ENCODE results near the gene RASEF.
"Not testable (repeated sequence)": the region's sequence is repeated elsewhere in the genome, so short reads cannot be mapped to it uniquely, and the experiment has no call there.

Gene RASEF

GRCh38 chr9:82939451-82939850, 123.5 kb downstream of the RASEF start:
- Histone ChIP-seq H3K4me1 (ENCODE audit: insufficient read depth, low read length) (peaks cover 17% of the 10 kb centered on the region), H3K4me3 (ENCODE audit: low read depth in 1 of 2, low read length in 2 of 2) (no peak overlapping the region), H3K9me3 (ENCODE audit: insufficient read depth, low read length, severe bottlenecking) (no peaks in the 10 kb centered on the region), H3K79me2 (ENCODE audit: insufficient read depth, low read length) (no peaks in the 10 kb centered on the region), H4K20me1 (ENCODE audit: insufficient read depth, low read length) (no peaks in the 10 kb centered on the region), H3K36me3 (ENCODE audit: insufficient read depth, low read length) (no peaks in the 10 kb centered on the region), H3K27me3 (ENCODE audit: insufficient read depth, low read length, poor library complexity) (no peaks in the 10 kb centered on the region), H3K4me2 (ENCODE audit: insufficient read depth, low read length) (no peak overlapping the region), H3K27ac (ENCODE audit: low read length) (no peak overlapping the region), H3K9ac (ENCODE audit: low read depth, low read length) (no peak overlapping the region), H2AFZ (ENCODE audit: low read depth, low read length) (no peak overlapping the region)
- TF ChIP-seq CTCF (IDR thresholded peaks at IDR 0.05; ENCODE audit: borderline replicate concordance, extremely low read depth, low read length, poor library complexity, severe bottlenecking) (no peak), EZH2 (IDR thresholded peaks at IDR 0.05; ENCODE audit: borderline replicate concordance, low read depth, low read length, severe bottlenecking) (no peak)
- no peak for DNase-seq
- ATAC-seq (ENCODE audit: insufficient read depth, low read depth) = no peak

GRCh38 chr9:82938426-82939218, 124.3 kb downstream of the RASEF start:
- Histone ChIP-seq H3K27me3 (ENCODE audit: insufficient read depth, low read length, poor library complexity) (no peaks in the 10 kb centered on the region), H3K27ac (ENCODE audit: low read length) (no peak overlapping the region), H3K4me3 (ENCODE audit: low read depth in 1 of 2, low read length in 2 of 2) (no peak overlapping the region), H3K9ac (ENCODE audit: low read depth, low read length) (no peak overlapping the region), H4K20me1 (ENCODE audit: insufficient read depth, low read length) (no peaks in the 10 kb centered on the region), H3K36me3 (ENCODE audit: insufficient read depth, low read length) (no peaks in the 10 kb centered on the region), H3K4me2 (ENCODE audit: insufficient read depth, low read length) (no peak overlapping the region), H2AFZ (ENCODE audit: low read depth, low read length) (no peak overlapping the region), H3K4me1 (ENCODE audit: insufficient read depth, low read length) (peaks cover 17% of the 10 kb centered on the region), H3K9me3 (ENCODE audit: insufficient read depth, low read length, severe bottlenecking) (no peaks in the 10 kb centered on the region), H3K79me2 (ENCODE audit: insufficient read depth, low read length) (no peaks in the 10 kb centered on the region)
- no peak for ATAC-seq (ENCODE audit: insufficient read depth, low read depth)
- TF ChIP-seq EZH2 (IDR thresholded peaks at IDR 0.05; ENCODE audit: borderline replicate concordance, low read depth, low read length, severe bottlenecking) = no peak
- TF ChIP-seq CTCF (IDR thresholded peaks at IDR 0.05; ENCODE audit: borderline replicate concordance, extremely low read depth, low read length, poor library complexity, severe bottlenecking) = no peak
- no peak for DNase-seq

- not testable (repeated sequence) for H3K27me3 ChIP-seq (ENCODE audit: insufficient read depth, low read length, poor library complexity); H4K20me1 ChIP-seq (ENCODE audit: insufficient read depth, low read length); H2AFZ ChIP-seq (ENCODE audit: low read depth, low read length); H3K9ac ChIP-seq (ENCODE audit: low read depth, low read length); H3K4me3 ChIP-seq (ENCODE audit: low read depth in 1 of 2, low read length in 2 of 2); ATAC-seq (ENCODE audit: insufficient read depth, low read depth); H3K27ac ChIP-seq (ENCODE audit: low read length); H3K79me2 ChIP-seq (ENCODE audit: insufficient read depth, low read length); H3K36me3 ChIP-seq (ENCODE audit: insufficient read depth, low read length); H3K4me2 ChIP-seq (ENCODE audit: insufficient read depth, low read length); H3K9me3 ChIP-seq (ENCODE audit: insufficient read depth, low read length, severe bottlenecking); DNase-seq
- H3K4me1 ChIP-seq (ENCODE audit: insufficient read depth, low read length) = peaks cover 17% of the 10 kb centered on the region
Observed at GRCh38 chr9:82936561-82936960, 126.4 kb downstream of the RASEF start.

- Histone ChIP-seq H3K4me1 (ENCODE audit: insufficient read depth, low read length) (peaks cover 17% of the 10 kb centered on the region), H3K27me3 (ENCODE audit: insufficient read depth, low read length, poor library complexity) (no peaks in the 10 kb centered on the region), H3K36me3 (ENCODE audit: insufficient read depth, low read length) (no peaks in the 10 kb centered on the region), H3K9me3 (ENCODE audit: insufficient read depth, low read length, severe bottlenecking) (no peaks in the 10 kb centered on the region), H3K4me2 (ENCODE audit: insufficient read depth, low read length) (no peak overlapping the region), H3K27ac (ENCODE audit: low read length) (peak overlapping the region; percentile 32), H3K79me2 (ENCODE audit: insufficient read depth, low read length) (no peaks in the 10 kb centered on the region), H4K20me1 (ENCODE audit: insufficient read depth, low read length) (no peaks in the 10 kb centered on the region), H3K9ac (ENCODE audit: low read depth, low read length) (no peak overlapping the region), H3K4me3 (ENCODE audit: low read depth in 1 of 2, low read length in 2 of 2) (no peak overlapping the region), H2AFZ (ENCODE audit: low read depth, low read length) (no peak overlapping the region)
- TF ChIP-seq EZH2 (IDR thresholded peaks at IDR 0.05; ENCODE audit: borderline replicate concordance, low read depth, low read length, severe bottlenecking) = no peak
- TF ChIP-seq CTCF (IDR thresholded peaks at IDR 0.05; ENCODE audit: borderline replicate concordance, extremely low read depth, low read length, poor library complexity, severe bottlenecking) = no peak
- ATAC-seq (ENCODE audit: insufficient read depth, low read depth) = no peak
- DNase-seq = no peak
Observed at GRCh38 chr9:82934949-82935348, 128.0 kb downstream of the RASEF start.

GRCh38 chr9:82934025-82934424, 128.9 kb downstream of the RASEF start:
- not testable (repeated sequence) for ATAC-seq (ENCODE audit: insufficient read depth, low read depth); H3K9me3 ChIP-seq (ENCODE audit: insufficient read depth, low read length, severe bottlenecking); H3K4me2 ChIP-seq (ENCODE audit: insufficient read depth, low read length); H3K27me3 ChIP-seq (ENCODE audit: insufficient read depth, low read length, poor library complexity); H2AFZ ChIP-seq (ENCODE audit: low read depth, low read length); H3K36me3 ChIP-seq (ENCODE audit: insufficient read depth, low read length); H4K20me1 ChIP-seq (ENCODE audit: insufficient read depth, low read length); H3K79me2 ChIP-seq (ENCODE audit: insufficient read depth, low read length); H3K9ac ChIP-seq (ENCODE audit: low read depth, low read length); H3K4me3 ChIP-seq (ENCODE audit: low read depth in 1 of 2, low read length in 2 of 2); H3K27ac ChIP-seq (ENCODE audit: low read length); DNase-seq
- H3K4me1 ChIP-seq (ENCODE audit: insufficient read depth, low read length) = peaks cover 17% of the 10 kb centered on the region
